ENCODE measurements around the gene RAB4B.

- TF ChIP-seq POLR2AphosphoS5 (IDR thresholded peaks at IDR 0.05) (no peak), CTCF (IDR thresholded peaks at IDR 0.05 in 8 of 11, conservative IDR thresholded peaks at IDR 0.05 in 3 of 11) (no peak), POLR2A (IDR thresholded peaks at IDR 0.05) (no peak)
Measured at GRCh38 chr19:40778706-40779284, 748 bp downstream of the RAB4B start.
